K562 (cell line): ENCODE results near the gene CHGA. TPM values are rescaled to one million over a fixed set of nuclear protein-coding genes. Genes with fewer than 3 reads are reported as not detected.

Source experiments
- ATAC-seq: fragments of 200-7000 bp; cut with Tn5 transposase; 3 replicates; pipeline ENCODE4 v1.9.1; 2020; ENCODE audit warnings: moderate library complexity
- BruUV-seq: library from RNA; stranded (reverse); fragments of 400-500 nt; replicated peaks from 2 replicates; lab custom pipeline; 2021; lab: Mats Ljungman, UMichigan
- CTCF ChIA-PET: fragments of 300-600 bp; formaldehyde crosslinking; extraction: SDS; loops from one replicate; lab custom pipeline; 2021; ENCODE audit warnings: low intra/inter-chr PET ratio; lab: Yijun Ruan, JAX
- POLR2A ChIA-PET: fragments of 300-600, 350-650 bp; sonication (Branson Sonifier 250); formaldehyde crosslinking; extraction: SDS; loops from one replicate; lab custom pipeline; 2021; ENCODE audit warnings: antibody characterized with exemption, inconsistent platforms; lab: Yijun Ruan, JAX
- DNase-seq, 4 experiments: peaks; one replicate each; pipeline versions ENCODE4 v3.0.0 to v3.0.0-alpha.2; 2011 to 2018; ENCODE audit warnings: low spot score in 3 of 4, mixed read lengths in 3 of 4; ENCODE audit errors: extremely low read depth in 1 of 4
- FAIRE-seq: peaks from 2 replicates; lab custom pipeline; 2011; peaks lifted over from hg19 to GRCh38; lab: Jason Lieb, UNC
- H2AFZ ChIP-seq: 2 replicates; pipeline ENCODE4 v1.6.0; 2011; ENCODE audit warnings: low read depth, low read length, control low read depth, inconsistent platforms
- H3K27ac ChIP-seq: fragments of 200-600 bp; 3 replicates; pipeline ENCODE4 v1.8.0; 2011; ENCODE audit warnings: low read depth, mild to moderate bottlenecking, control low read depth, inconsistent platforms, low read length, moderate library complexity, mixed read lengths; ENCODE audit errors: extremely low read depth
- H3K27me3 ChIP-seq, 2 experiments: fragments of 300-600 bp in 1 of 2; 2 replicates in 1 of 2; 3 replicates in 1 of 2; pipeline versions ENCODE4 v1.6.0 to v1.8.0; 2011; ENCODE audit warnings: inconsistent platforms in 2 of 2, low read length in 2 of 2, mild to moderate bottlenecking in 1 of 2, mixed read lengths in 1 of 2, moderate library complexity in 1 of 2; ENCODE audit not compliant: control insufficient read depth in 2 of 2, insufficient read depth in 2 of 2
- H3K36me3 ChIP-seq: fragments of 300-600 bp; 3 replicates; pipeline ENCODE4 v1.8.0; 2011; ENCODE audit warnings: mild to moderate bottlenecking, low read length, inconsistent platforms; ENCODE audit not compliant: control insufficient read depth, insufficient read depth
- H3K4me1 ChIP-seq, 2 experiments: fragments of 200-600 bp in 1 of 2; replicated peaks in 1 of 2; 2 replicates in 1 of 2; 3 replicates in 1 of 2; pipeline versions ENCODE4 v1.5.1 to v1.8.0; 2011; ENCODE audit warnings: inconsistent platforms in 2 of 2, low read length in 2 of 2, mild to moderate bottlenecking in 1 of 2, mixed read lengths in 1 of 2, moderate library complexity in 1 of 2; ENCODE audit not compliant: control insufficient read depth in 2 of 2, insufficient read depth in 2 of 2
- H3K4me2 ChIP-seq: 2 replicates; pipeline ENCODE4 v1.6.1; 2011; ENCODE audit warnings: low read length, control low read depth, inconsistent platforms, mixed read lengths; ENCODE audit not compliant: insufficient read depth
- H3K4me3 ChIP-seq: fragments of 200-600 bp; sonication (generic), shearing (Covaris generic); 2 replicates; pipeline ENCODE4 v1.5.1; 2016; ENCODE audit warnings: control low read depth, inconsistent platforms
- H3K79me2 ChIP-seq: fragments of 200-600 bp; 3 replicates; pipeline ENCODE4 v1.8.0; 2011; ENCODE audit warnings: low read length, inconsistent platforms; ENCODE audit not compliant: control insufficient read depth, insufficient read depth
- H3K9ac ChIP-seq, 2 experiments: 2 replicates each; pipeline versions ENCODE4 v1.6.0 to v1.6.1; 2011; ENCODE audit warnings: low read depth in 2 of 2, low read length in 2 of 2, control low read depth in 1 of 2, inconsistent platforms in 1 of 2, mild to moderate bottlenecking in 1 of 2, mixed read lengths in 1 of 2; ENCODE audit not compliant: insufficient read depth in 1 of 2
- H3K9me1 ChIP-seq: one replicate; pipeline ENCODE4 v1.6.0; 2011; ENCODE audit warnings: inconsistent platforms, mild to moderate bottlenecking, low read length, moderate library complexity; ENCODE audit not compliant: control insufficient read depth, insufficient read depth
- H3K9me3 ChIP-seq: replicated peaks from 2 replicates; pipeline ENCODE4 v1.5.1; 2011; ENCODE audit warnings: low read depth, low read length, inconsistent platforms; ENCODE audit not compliant: control insufficient read depth, insufficient read depth
- H4K20me1 ChIP-seq: replicated peaks from 2 replicates; pipeline ENCODE4 v1.6.1; 2011; ENCODE audit warnings: low read length, inconsistent platforms, mixed read lengths; ENCODE audit not compliant: control insufficient read depth, insufficient read depth
- BRF2 ChIP-seq: IDR thresholded peaks from 3 replicates; pipeline ENCODE4 v1.6.1; 2011; ENCODE audit warnings: borderline replicate concordance, mild to moderate bottlenecking; ENCODE audit not compliant: insufficient read length, insufficient read depth
- CTCF ChIP-seq, 3 experiments: IDR thresholded peaks in 2 of 3; conservative IDR thresholded peaks in 1 of 3; 2 replicates each; pipeline ENCODE4 v1.5.1; 2011 to 2012; ENCODE audit warnings: low read length in 3 of 3, mild to moderate bottlenecking in 3 of 3, control low read depth in 2 of 3, improper control_type of control experiment in 1 of 3, inconsistent platforms in 1 of 3, low read depth in 1 of 3, mixed read lengths in 1 of 3, moderate library complexity in 1 of 3; ENCODE audit not compliant: insufficient read depth in 2 of 3
- MAFF ChIP-seq: IDR thresholded peaks from 2 replicates; pipeline ENCODE4 v1.6.1; 2012; ENCODE audit warnings: low read length, improper control_type of control experiment
- MECOM ChIP-seq: fragments of 250-450 bp; sonication (Bioruptor Pico); IDR thresholded peaks from 2 replicates; pipeline ENCODE4 v1.8.0; 2022; ENCODE audit warnings: inconsistent platforms
- RAD21 ChIP-seq, 2 experiments: fragments of 250-450 bp in 1 of 2; fragments of 450-650 bp in 1 of 2; sonication (Bioruptor Pico) in 1 of 2; formaldehyde crosslinking in 1 of 2; IDR thresholded peaks in 1 of 2; conservative IDR thresholded peaks in 1 of 2; 2 replicates each; pipeline versions ENCODE4 v1.4.0 to v1.8.0; 2020 to 2022; ENCODE audit warnings: mild to moderate bottlenecking in 2 of 2, moderate library complexity in 1 of 2
- REST ChIP-seq, 2 experiments: fragments of 450-650 bp; formaldehyde crosslinking in 1 of 2; IDR thresholded peaks; 2 replicates each; pipeline versions ENCODE4 v1.4.0 to v1.6.1; 2014 to 2020; ENCODE audit warnings: mild to moderate bottlenecking in 2 of 2, borderline replicate concordance in 1 of 2, low read depth in 1 of 2
- RNF2 ChIP-seq: sonication (generic); IDR thresholded peaks from 2 replicates; pipeline ENCODE4 v1.6.1; 2016
- SMC3 ChIP-seq: conservative IDR thresholded peaks from 2 replicates; pipeline ENCODE4 v1.6.1; 2011; ENCODE audit warnings: low read depth, low read length, improper control_type of control experiment; ENCODE audit not compliant: insufficient read depth
- SREBF2 ChIP-seq: sonication (generic); formaldehyde crosslinking; IDR thresholded peaks from 2 replicates; pipeline ENCODE4 v1.4.0; 2020; ENCODE audit warnings: mild to moderate bottlenecking, missing genetic modification reagents
- WGBS: fragments of 100-300 bp; shearing (Covaris generic); methylation state at CpG from one replicate; pipeline ENCODE4 v1.1.6; 2016; ENCODE audit warnings: low coverage, mixed read lengths; ENCODE audit not compliant: insufficient coverage; ENCODE audit errors: missing lambda C conversion rate; 5-methylcytosine and 5-hydroxymethylcytosine counted together
- in situ Hi-C: fragments of 300-500 bp; cut with MboI; formaldehyde crosslinking; loops from 4 replicates; pipeline ENCODE4 v1.15.0; 2018; ENCODE audit warnings: inconsistent platforms, mixed read lengths
- intact Hi-C: fragments of 100-400 bp; cut with micrococcal nuclease; formaldehyde crosslinking; loops from 2 replicates; pipeline ENCODE4 v1.14.2; 2022
- polyA plus RNA-seq, 8 experiments: library from polyadenylated mRNA; depleted of rRNA in 4 of 8; stranded (reverse) in 5 of 8; unstranded in 3 of 8; fragments of >200 nt; fragmentation: Nextera tagmentation in 2 of 8; fragmentation: Illumina TruSeq in 1 of 8; extraction: Ambion mirVana in 2 of 8; extraction: Trizol in 1 of 8; gene quantifications; 2 replicates each; pipeline versions ENCODE4 v1.2.1 to v1.2.3, GENCODE V29; 2011 to 2014; ENCODE audit warnings: inconsistent platforms in 1 of 8, missing spikeins in 1 of 8
- total RNA-seq, 7 experiments: library from RNA; depleted of rRNA in 6 of 7; stranded (reverse); fragments of >200 nt in 6 of 7; fragmentation: Illumina TruSeq in 2 of 7; extraction: Trizol in 2 of 7; gene quantifications; 2 replicates each; pipeline versions ENCODE4 v1.2.1 to v1.2.3, GENCODE V29; 2011 to 2021; ENCODE audit warnings: low replicate concordance in 1 of 7

CHGA gene
- total and polyA plus RNA-seq, 9 of the 15 experiments (the other 6 are each of a cell fraction or from before 2014, with no cell fraction given), result not detected

GRCh38 chr14:92973261-92973797 is 50.4 kb downstream of the CHGA start:
- H3K36me3 ChIP-seq, result no peaks in the 10 kb centered on the region; the same call in 2 of the 3 replicates
- H3K4me2 ChIP-seq, result no peak overlapping the region
- DNase-seq, result peak; percentile 41 to 54 (median 50)
- ChIA-PET POLR2A (no interaction called here), CTCF (no interaction called here)
- no peaks in the 10 kb centered on the region for H3K79me2 ChIP-seq
- no TSS peak for BruUV-seq
- H4K20me1 ChIP-seq, result no peaks in the 10 kb centered on the region
- intact Hi-C loops (no loop called here), in situ Hi-C loops (no loop called here)
- no peak overlapping the region for H2AFZ ChIP-seq
- peak; percentile 83 for ATAC-seq
- H3K4me1 ChIP-seq, result peaks cover 0 to 10% of the 10 kb centered on the region in 2 experiments; a peak in 1 of 5 replicates
- no peak for TF ChIP-seq BRF2
- peak; percentile 33; the same call in 1 of the 2 replicates for TF ChIP-seq SMC3
- peak in 1 of 2 experiments; percentile 63; a peak in 2 of 4 replicates for TF ChIP-seq RAD21 (CRISPR knock-in tag; conservative IDR thresholded peaks at IDR 0.05 in 1 of 2, IDR thresholded peaks at IDR 0.05 in 1 of 2)
- TF ChIP-seq MECOM, result no peak
- peak; percentile 21; the same call in 1 of the 2 replicates for TF ChIP-seq REST (IDR thresholded peaks at IDR 0.05; ENCODE audit: borderline replicate concordance)
- TF ChIP-seq REST (CRISPR knock-in tag; IDR thresholded peaks at IDR 0.05; ENCODE audit: low read depth), result no peak
- peak; percentile 58 to 73 (median 69) for TF ChIP-seq CTCF (IDR thresholded peaks at IDR 0.05 in 2 of 3, conservative IDR thresholded peaks at IDR 0.05 in 1 of 3; ENCODE audit: insufficient read depth in 2 of 3, low read depth in 1 of 3, low read length in 3 of 3)
- TF ChIP-seq SREBF2, result no peak
- no peak for TF ChIP-seq RNF2
- no peak for TF ChIP-seq MAFF
- FAIRE-seq, result no peak
- no peak overlapping the region for H3K4me3 ChIP-seq
- H3K9me3 ChIP-seq, result no peaks in the 10 kb centered on the region
- no peak overlapping the region for H3K9ac ChIP-seq
- H3K27me3 ChIP-seq, result no peaks in the 10 kb centered on the region
- H3K9me1 ChIP-seq, result no peaks in the 10 kb centered on the region
- H3K27ac ChIP-seq, result no peak overlapping the region
- WGBS, result 64% methylated on average over 9 of the region's 12 CpGs
